Neural cell (in vitro differentiated cells): ENCODE data around the gene ACAA2. TPM values are rescaled to one million over a fixed set of nuclear protein-coding genes. Genes with fewer than 3 reads are reported as not detected.

Experiments used
- H2AFZ ChIP-seq: fragments of 200-600, 300-800 bp; sonication (generic), shearing (Covaris generic); 2 replicates; pipeline ENCODE4 v1.6.0; 2014; ENCODE audit warnings: low read depth, mild to moderate bottlenecking, antibody characterized with exemption, low read length, moderate library complexity
- H3F3A ChIP-seq: fragments of 200-600 bp; shearing (Covaris generic); 2 replicates; pipeline ENCODE4 v1.6.1; 2016; ENCODE audit warnings: mild to moderate bottlenecking, moderate library complexity, mixed read lengths, antibody characterized with exemption, low read length; ENCODE audit not compliant: insufficient read depth, poor library complexity, severe bottlenecking
- H3K27ac ChIP-seq: fragments of 200-600, 300-800 bp; sonication (generic), shearing (Covaris generic); 2 replicates; pipeline ENCODE4 v1.5.1; 2014; ENCODE audit warnings: mild to moderate bottlenecking, low read length, moderate library complexity
- H3K27me3 ChIP-seq: fragments of 300-800, 200-600 bp; sonication (generic), shearing (Covaris generic); 2 replicates; pipeline ENCODE4 v1.6.0; 2014; ENCODE audit warnings: mild to moderate bottlenecking, low read depth, low read length, moderate library complexity; ENCODE audit not compliant: insufficient read depth
- H3K36me3 ChIP-seq: fragments of 300-800, 200-600 bp; sonication (generic), shearing (Covaris generic); 2 replicates; pipeline ENCODE4 v1.5.1; 2014; ENCODE audit warnings: mild to moderate bottlenecking, antibody characterized with exemption, low read length, moderate library complexity; ENCODE audit not compliant: insufficient read depth
- H3K4me2 ChIP-seq: fragments of 300-800, 200-600 bp; sonication (generic), shearing (Covaris generic); 2 replicates; pipeline ENCODE4 v1.6.0; 2014; ENCODE audit warnings: mild to moderate bottlenecking, low read length
- H3K4me3 ChIP-seq: fragments of 300-800, 200-600 bp; sonication (generic), shearing (Covaris generic); 2 replicates; pipeline ENCODE4 v1.5.1; 2014; ENCODE audit warnings: mild to moderate bottlenecking, low read length, moderate library complexity
- H3K79me2 ChIP-seq: fragments of 200-600 bp; shearing (Covaris generic); replicated peaks from 2 replicates; pipeline ENCODE4 v1.6.0; 2014; ENCODE audit warnings: mild to moderate bottlenecking, low read length, moderate library complexity; ENCODE audit not compliant: insufficient read depth
- H3K9ac ChIP-seq: fragments of 300-800, 200-600 bp; sonication (generic), shearing (Covaris generic); 2 replicates; pipeline ENCODE4 v1.6.1; 2016; ENCODE audit warnings: mild to moderate bottlenecking, low read length, mixed read lengths
- H3K9me2 ChIP-seq: fragments of 200-600 bp; shearing (Covaris generic); 2 replicates; pipeline ENCODE4 v1.6.1; 2016; ENCODE audit warnings: mild to moderate bottlenecking, low read length, mixed read lengths; ENCODE audit not compliant: insufficient read depth
- H3K9me3 ChIP-seq: fragments of 200-600, 300-800 bp; sonication (generic), shearing (Covaris generic); 2 replicates; pipeline ENCODE4 v1.6.1; 2016; ENCODE audit warnings: mild to moderate bottlenecking, mixed run types, low read length, moderate library complexity, mixed read lengths
- H4K20me1 ChIP-seq: fragments of 200-600 bp; shearing (Covaris generic); 2 replicates; pipeline ENCODE4 v1.6.1; 2016; ENCODE audit warnings: mild to moderate bottlenecking, mixed run types; ENCODE audit not compliant: insufficient read depth
- EP300 ChIP-seq: fragments of 450-650 bp; conservative IDR thresholded peaks from 2 replicates; pipeline ENCODE4 v1.6.1; 2014; ENCODE audit warnings: antibody characterized with exemption, mild to moderate bottlenecking, moderate library complexity; ENCODE audit not compliant: poor library complexity, severe bottlenecking
- EZH2 ChIP-seq: fragments of 200-600, 300-800 bp; shearing (Covaris generic), sonication (generic); IDR thresholded peaks from 2 replicates; pipeline ENCODE4 v1.6.1; 2014; ENCODE audit warnings: antibody characterized with exemption, low read length, borderline replicate concordance, mild to moderate bottlenecking; ENCODE audit not compliant: insufficient read depth, poor library complexity, severe bottlenecking
- MXI1 ChIP-seq: fragments of 450-650 bp; conservative IDR thresholded peaks from 2 replicates; pipeline ENCODE4 v1.6.1; 2014; ENCODE audit warnings: antibody characterized with exemption, mild to moderate bottlenecking; ENCODE audit not compliant: poor library complexity, severe bottlenecking
- POLR2AphosphoS5 ChIP-seq: IDR thresholded peaks from 2 replicates; pipeline ENCODE4 v1.6.1; 2012
- RAD21 ChIP-seq: fragments of 450-650 bp; conservative IDR thresholded peaks from 2 replicates; pipeline ENCODE4 v1.6.1; 2014; ENCODE audit warnings: antibody characterized with exemption, mild to moderate bottlenecking, moderate library complexity
- SMC3 ChIP-seq: fragments of 450-650 bp; conservative IDR thresholded peaks from 2 replicates; pipeline ENCODE4 v1.6.1; 2014; ENCODE audit warnings: antibody characterized with exemption, mild to moderate bottlenecking, moderate library complexity; ENCODE audit not compliant: poor library complexity
- TAF1 ChIP-seq: IDR thresholded peaks from 2 replicates; pipeline ENCODE4 v1.6.1; 2012; ENCODE audit warnings: low read depth
- polyA plus RNA-seq: library from polyadenylated mRNA; depleted of rRNA; stranded (reverse); fragments of >200 nt; gene quantifications from 2 replicates; pipeline ENCODE4 v1.2.3, GENCODE V29; 2014
- TF ChIP-seq, protein P1 (sequence below): IDR thresholded peaks from 2 replicates; pipeline ENCODE4 v1.6.1; 2012; ENCODE audit warnings: borderline replicate concordance
- TF ChIP-seq, protein P2 (sequence below): fragments of 450-650 bp; IDR thresholded peaks from 2 replicates; pipeline ENCODE4 v1.5.1; 2014; ENCODE audit warnings: antibody characterized with exemption, mild to moderate bottlenecking, moderate library complexity; ENCODE audit not compliant: poor library complexity, severe bottlenecking

Gene ACAA2
- polyA plus RNA-seq, 1 donor from 2014 or later = 6.3 TPM

DNA sequence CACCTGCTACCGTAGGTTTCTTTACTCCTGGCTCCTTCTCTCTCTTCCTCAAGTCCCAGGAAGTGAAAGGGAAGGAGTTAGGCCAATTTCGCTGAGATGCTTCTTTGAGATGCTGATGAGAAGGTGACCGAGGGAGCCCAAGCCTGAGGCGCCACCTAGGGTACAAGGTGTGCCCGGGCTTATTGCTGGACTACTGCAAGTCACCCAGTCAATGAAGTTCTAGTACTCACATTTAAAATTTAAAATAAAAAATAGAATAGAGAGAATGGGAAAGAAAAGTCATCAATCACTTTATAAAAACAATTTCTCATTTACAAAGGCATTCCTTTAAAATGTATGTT, 45.3 kb downstream of the ACAA2 start:
- H3K79me2 ChIP-seq = no peaks in the 10 kb centered on the region

DNA sequence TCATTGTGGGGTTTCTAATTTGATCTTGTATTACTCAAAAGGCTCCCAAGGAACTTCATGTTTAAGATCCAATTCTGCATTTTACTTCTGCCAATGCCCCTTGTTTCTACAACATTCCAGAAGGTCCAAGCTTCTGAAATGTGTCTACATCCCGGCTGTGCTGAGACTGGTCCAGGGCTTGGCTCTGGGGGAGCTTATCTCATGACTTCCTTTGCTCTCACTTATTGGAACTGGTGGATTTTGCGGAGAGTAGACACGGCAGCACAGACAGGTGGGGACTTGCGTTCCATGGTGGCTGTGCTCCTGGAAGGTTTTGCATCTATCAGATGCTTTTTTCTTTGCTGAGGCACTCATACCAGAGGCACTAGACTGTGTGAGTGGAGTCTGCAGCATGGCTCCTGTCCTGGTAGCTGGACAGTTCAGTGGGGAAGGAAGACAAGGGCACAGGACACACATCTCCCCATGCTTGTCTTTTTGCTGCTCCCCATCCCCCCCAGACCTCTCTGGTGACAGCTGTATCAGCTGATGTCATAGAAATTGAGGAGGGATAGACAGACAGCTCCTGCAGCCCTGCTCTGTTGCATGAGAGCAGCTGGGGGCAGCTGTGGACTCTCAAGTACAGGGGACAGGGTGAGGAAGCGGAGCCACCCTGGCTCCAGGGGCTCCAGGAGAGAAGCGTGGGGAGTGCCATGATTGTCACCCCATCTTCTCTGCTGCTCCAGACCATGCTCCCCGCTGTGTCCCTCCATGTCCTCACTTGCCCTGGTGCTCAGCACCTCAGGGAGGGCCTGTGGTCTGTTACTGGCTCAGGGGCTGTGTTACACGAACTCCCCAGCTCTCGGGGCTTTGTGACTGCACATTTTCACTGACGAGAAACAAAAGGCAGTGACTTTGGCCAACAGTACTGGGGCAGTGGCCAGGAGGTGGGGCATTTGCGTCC, 46.0 kb downstream of the ACAA2 start:
- Histone ChIP-seq H3K9me2 (no peaks in the 10 kb centered on the region), H3K4me3 (no peak overlapping the region), H3K9ac (no peak overlapping the region), H3K36me3 (no peaks in the 10 kb centered on the region), H4K20me1 (no peaks in the 10 kb centered on the region), H3K79me2 (no peaks in the 10 kb centered on the region), H2AFZ (no peak overlapping the region), H3K27me3 (no peaks in the 10 kb centered on the region), H3K9me3 (no peaks in the 10 kb centered on the region), H3F3A (no peaks in the 10 kb centered on the region), H3K4me2 (no peak overlapping the region), H3K27ac (no peak overlapping the region)
- TF ChIP-seq RAD21 (no peak), EP300 (no peak), MXI1 (no peak), EZH2 (no peak), TAF1 (no peak), POLR2AphosphoS5 (no peak), SMC3 (no peak)
- TF ChIP-seq, protein P1, sequence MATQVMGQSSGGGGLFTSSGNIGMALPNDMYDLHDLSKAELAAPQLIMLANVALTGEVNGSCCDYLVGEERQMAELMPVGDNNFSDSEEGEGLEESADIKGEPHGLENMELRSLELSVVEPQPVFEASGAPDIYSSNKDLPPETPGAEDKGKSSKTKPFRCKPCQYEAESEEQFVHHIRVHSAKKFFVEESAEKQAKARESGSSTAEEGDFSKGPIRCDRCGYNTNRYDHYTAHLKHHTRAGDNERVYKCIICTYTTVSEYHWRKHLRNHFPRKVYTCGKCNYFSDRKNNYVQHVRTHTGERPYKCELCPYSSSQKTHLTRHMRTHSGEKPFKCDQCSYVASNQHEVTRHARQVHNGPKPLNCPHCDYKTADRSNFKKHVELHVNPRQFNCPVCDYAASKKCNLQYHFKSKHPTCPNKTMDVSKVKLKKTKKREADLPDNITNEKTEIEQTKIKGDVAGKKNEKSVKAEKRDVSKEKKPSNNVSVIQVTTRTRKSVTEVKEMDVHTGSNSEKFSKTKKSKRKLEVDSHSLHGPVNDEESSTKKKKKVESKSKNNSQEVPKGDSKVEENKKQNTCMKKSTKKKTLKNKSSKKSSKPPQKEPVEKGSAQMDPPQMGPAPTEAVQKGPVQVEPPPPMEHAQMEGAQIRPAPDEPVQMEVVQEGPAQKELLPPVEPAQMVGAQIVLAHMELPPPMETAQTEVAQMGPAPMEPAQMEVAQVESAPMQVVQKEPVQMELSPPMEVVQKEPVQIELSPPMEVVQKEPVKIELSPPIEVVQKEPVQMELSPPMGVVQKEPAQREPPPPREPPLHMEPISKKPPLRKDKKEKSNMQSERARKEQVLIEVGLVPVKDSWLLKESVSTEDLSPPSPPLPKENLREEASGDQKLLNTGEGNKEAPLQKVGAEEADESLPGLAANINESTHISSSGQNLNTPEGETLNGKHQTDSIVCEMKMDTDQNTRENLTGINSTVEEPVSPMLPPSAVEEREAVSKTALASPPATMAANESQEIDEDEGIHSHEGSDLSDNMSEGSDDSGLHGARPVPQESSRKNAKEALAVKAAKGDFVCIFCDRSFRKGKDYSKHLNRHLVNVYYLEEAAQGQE = no peak
- TF ChIP-seq, protein P2, sequence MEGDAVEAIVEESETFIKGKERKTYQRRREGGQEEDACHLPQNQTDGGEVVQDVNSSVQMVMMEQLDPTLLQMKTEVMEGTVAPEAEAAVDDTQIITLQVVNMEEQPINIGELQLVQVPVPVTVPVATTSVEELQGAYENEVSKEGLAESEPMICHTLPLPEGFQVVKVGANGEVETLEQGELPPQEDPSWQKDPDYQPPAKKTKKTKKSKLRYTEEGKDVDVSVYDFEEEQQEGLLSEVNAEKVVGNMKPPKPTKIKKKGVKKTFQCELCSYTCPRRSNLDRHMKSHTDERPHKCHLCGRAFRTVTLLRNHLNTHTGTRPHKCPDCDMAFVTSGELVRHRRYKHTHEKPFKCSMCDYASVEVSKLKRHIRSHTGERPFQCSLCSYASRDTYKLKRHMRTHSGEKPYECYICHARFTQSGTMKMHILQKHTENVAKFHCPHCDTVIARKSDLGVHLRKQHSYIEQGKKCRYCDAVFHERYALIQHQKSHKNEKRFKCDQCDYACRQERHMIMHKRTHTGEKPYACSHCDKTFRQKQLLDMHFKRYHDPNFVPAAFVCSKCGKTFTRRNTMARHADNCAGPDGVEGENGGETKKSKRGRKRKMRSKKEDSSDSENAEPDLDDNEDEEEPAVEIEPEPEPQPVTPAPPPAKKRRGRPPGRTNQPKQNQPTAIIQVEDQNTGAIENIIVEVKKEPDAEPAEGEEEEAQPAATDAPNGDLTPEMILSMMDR = no peak

More for the DNA sequence above, 45.3 kb downstream of the ACAA2 start:
- Histone ChIP-seq H3K4me2 (no peak overlapping the region), H4K20me1 (no peaks in the 10 kb centered on the region), H3K27me3 (no peaks in the 10 kb centered on the region), H3K9ac (no peak overlapping the region), H3K27ac (no peak overlapping the region), H2AFZ (no peak overlapping the region), H3K9me2 (no peaks in the 10 kb centered on the region), H3F3A (no peaks in the 10 kb centered on the region), H3K9me3 (no peaks in the 10 kb centered on the region), H3K4me3 (no peak overlapping the region), H3K36me3 (no peaks in the 10 kb centered on the region)
- TF ChIP-seq, protein P2 = peak; percentile 60
- TF ChIP-seq MXI1 (no peak), TAF1 (no peak), POLR2AphosphoS5 (no peak), RAD21 (peak; percentile 72), SMC3 (peak; percentile 68), EZH2 (no peak), EP300 (no peak)
- TF ChIP-seq, protein P1 = no peak
